GM12801 (cell line): ENCODE measurements around the gene ZNF143.

ENCODE experiments used
- TF ChIP-seq, protein P1 (sequence below): IDR thresholded peaks from one replicate; pipeline ENCODE4 v1.5.1; 2011; ENCODE audit warnings: control low read depth; ENCODE audit not compliant: insufficient read length; ENCODE audit errors: extremely low read depth

Gene ZNF143

DNA sequence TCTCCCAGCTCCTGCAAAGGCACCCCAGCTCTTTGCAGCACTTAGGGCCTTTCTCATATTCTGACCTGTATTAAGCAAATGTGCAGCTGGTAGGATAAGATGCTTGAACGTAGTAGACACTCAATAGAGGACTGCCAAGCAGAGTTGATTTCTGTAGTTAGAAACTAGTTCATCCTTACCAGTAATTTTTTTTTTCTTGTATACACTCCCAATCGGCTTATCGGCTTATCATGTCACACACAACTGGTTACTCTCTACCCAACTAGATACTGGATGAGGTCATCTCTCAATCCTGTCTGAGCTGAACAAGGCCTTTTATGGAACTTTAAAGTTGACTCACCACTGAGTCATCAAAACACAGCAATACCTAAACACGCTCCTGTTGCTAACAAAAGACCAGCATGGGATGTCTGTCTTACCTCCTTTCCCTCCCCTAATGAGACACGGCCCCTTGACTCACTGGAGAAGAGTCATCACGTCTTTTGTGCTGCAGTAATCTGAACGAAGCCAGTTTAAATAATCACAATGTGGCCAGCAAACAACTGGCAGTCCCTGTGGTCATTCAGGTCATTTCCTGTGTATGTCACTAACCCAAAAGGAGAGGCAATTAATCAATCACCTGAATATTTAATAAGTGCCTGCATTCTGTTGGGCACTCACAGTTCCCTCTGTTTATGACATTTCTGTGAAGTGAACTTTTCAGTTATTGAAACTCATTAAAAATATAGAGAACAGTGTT, 105.2 kb downstream of the ZNF143 start:
- TF ChIP-seq, protein P1, sequence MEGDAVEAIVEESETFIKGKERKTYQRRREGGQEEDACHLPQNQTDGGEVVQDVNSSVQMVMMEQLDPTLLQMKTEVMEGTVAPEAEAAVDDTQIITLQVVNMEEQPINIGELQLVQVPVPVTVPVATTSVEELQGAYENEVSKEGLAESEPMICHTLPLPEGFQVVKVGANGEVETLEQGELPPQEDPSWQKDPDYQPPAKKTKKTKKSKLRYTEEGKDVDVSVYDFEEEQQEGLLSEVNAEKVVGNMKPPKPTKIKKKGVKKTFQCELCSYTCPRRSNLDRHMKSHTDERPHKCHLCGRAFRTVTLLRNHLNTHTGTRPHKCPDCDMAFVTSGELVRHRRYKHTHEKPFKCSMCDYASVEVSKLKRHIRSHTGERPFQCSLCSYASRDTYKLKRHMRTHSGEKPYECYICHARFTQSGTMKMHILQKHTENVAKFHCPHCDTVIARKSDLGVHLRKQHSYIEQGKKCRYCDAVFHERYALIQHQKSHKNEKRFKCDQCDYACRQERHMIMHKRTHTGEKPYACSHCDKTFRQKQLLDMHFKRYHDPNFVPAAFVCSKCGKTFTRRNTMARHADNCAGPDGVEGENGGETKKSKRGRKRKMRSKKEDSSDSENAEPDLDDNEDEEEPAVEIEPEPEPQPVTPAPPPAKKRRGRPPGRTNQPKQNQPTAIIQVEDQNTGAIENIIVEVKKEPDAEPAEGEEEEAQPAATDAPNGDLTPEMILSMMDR: no peak

DNA sequence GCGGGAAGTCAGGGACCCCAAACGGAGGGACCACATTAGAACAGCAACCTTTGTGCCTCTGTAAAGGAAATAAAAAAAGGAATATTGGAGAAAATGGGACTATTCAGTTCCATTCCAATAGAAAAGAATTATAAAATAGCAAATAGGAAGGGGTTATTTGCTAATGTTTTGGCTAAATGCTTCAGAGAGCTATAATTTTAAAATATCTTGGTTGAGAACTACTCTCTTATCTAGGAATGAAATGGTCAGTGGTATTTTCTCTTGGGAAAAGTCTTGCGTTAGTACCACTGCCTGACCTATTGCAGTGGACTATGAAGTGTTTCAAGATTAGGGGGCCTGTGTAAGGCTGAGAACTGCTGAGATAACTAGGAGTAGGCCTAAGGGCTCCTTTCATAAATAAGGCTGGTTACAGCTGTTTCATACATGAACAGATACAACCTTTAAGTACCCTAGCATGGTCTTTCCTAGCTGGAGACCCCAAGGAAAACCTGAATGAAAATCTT, 105.8 kb downstream of the ZNF143 start:
- TF ChIP-seq, protein P1: no peak

DNA sequence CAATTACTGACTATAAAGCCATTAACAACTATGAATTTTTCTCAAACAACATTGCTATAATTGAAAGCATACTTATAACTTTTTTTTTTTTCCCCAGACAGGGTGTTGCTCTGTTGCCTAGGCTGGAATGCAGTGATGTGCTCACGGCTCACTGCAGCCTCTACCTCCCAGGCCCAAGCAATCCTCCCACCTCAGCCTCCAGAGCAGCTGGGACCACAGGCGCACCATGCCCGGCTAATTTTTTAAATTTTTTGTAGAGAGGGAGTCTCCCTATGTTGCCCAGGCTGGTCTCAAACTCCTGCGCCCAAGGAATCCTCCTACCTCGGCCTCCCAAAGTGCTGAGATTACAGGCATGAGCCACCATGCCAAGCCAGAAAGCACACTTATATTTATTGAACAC, 106.6 kb downstream of the ZNF143 start:
- TF ChIP-seq, protein P1: no peak

DNA sequence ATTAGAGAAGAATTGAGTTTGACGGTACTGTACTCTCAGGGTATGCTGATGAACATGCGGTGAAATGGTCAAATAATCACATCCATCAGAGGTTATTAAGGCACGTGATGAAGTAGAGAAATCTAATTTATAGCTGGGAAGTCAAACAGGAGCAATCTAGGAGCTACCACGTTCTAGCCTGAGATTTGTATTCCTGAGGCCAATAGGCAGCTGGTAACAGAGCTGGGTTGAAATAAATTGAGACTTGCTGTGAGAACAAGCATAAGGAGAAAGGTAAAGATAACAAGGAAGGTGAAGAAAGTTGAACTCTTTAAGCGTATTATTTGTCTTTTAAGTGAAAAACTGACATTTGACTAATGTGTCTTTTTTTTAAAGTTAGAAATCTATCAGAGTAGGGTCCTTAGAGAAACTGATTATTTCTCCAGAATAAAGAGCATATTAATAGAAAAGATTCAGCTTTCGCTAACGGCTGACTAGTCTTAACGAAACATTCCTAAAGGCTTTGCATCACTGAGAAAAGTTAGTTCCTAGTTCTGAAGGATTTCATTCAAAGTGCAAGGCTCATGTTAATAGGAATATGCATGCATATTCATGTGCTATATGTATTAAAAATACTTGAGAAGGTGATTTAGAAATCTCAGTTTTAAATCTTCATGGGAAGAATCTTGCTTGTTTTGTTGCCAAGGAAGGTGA, 107.5 kb downstream of the ZNF143 start:
- TF ChIP-seq, protein P1: no peak

DNA sequence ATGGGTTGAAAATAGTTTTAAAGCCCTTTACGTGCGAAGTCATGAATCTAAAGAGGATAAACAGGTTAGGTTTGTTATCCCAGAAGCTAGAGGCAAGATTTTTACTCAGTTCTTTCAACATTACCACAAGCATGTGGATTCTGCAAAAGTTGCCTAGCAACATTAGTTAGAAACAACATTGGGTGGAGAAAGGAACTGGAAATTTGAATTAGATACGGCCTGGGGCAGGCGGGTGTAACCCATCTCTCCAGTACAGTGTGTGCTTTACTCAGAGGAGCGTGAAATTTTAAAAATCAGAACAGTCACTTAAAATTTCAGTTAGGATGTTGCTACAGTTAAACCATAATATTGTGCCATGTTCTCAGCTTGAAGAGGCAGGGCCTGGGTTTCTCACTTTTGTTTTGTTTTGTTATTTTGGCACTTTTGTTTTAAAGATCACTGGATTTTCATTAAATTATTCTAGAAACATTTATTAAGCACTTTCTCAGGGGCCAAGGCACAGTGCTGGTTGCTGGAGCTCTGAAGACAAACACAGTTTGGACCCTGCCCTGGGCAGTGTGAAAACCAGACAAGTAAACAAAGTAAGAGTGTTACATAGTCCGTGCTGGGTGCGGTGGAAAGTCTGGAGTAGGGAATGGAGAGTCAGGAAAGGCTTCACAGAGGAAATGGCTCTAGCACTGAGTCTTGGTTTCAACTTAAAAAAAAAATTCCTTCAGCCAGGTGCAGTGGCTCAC, 108.2 kb downstream of the ZNF143 start:
- TF ChIP-seq, protein P1: no peak

DNA sequence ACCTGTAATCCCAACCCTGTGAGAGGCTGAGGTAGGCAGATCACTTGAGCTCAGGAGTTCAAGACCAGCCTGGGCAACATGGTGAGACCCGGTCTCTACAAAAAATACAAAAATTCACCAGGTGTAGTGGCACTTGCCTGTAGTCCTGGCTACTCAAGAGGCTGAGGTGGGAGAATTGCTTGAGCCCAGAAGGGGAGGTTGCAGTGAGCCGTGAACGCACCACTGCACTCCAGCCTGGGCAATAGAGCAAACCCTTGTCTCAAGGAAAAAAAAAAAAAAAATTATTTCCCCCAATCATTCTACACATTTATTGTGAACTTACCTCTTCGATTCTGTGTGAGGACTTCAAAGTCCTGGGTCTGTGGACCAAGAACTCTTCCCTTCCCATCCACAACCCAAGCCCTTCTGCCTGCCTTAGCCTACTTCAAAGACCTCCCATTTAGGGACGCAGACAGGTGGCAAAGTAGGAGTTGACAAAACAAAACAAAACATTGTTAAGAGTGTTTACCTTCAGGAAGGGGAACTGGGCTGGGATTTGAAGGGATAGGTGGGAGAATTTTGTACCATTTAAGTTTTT, 108.9 kb downstream of the ZNF143 start:
- TF ChIP-seq, protein P1: no peak

DNA sequence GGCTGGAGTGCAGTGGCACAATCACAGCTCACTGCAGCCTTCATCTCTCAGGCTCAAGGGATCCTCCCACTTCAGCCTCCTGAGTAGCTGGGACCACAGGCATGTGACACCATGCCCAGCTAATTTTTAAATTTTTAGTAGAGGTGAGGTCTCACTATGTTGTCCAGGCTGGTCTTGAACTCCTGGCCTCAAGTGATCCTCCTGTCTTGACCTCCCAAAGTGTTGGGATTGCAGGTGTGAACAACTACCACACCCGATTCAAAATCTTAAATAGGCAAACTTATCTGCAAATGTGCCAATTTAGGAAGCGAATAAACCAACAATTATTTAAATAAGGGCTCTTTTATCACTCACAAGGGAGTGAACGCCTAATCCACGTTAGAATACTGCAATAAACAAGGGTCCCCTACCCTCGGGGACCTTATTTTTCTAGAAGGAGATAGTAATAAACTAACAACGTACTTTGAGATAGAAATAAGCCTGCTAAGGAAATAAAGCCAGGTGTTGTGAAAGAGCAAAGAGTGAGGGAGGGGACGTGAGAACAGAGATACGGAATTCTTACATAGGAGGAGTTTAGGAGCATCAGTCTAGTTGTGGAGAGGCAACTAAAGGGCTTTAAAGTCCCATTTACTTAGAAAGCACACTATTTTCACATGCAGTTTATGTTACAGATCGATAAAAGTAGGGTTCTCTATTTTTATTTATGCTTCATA, 109.7 kb downstream of the ZNF143 start:
- TF ChIP-seq, protein P1: no peak
